Activated CD4-positive, alpha-beta memory T cell treated with anti-CD3 and anti-CD28 coated beads for 36 hours (primary cell): ENCODE results near the gene TSPAN14. TPM values are rescaled to one million over a fixed set of nuclear protein-coding genes. Genes with fewer than 3 reads are reported as not detected.

Source experiments
- CTCF ChIA-PET: fragments of 350-600 bp; sonication (Branson Sonifier 250); formaldehyde crosslinking; loops from one replicate; lab custom pipeline; 2021; ENCODE audit warnings: antibody characterized with exemption, inconsistent platforms; lab: Charles Lee
- POLR2A ChIA-PET: fragments of 350-600 bp; sonication (Branson Sonifier 250); formaldehyde crosslinking; loops from one replicate; lab custom pipeline; 2021; ENCODE audit warnings: antibody characterized with exemption; lab: Charles Lee
- DNase-seq: peaks from one replicate; pipeline ENCODE4 v3.0.0-alpha.2; 2020
- H3K27ac Mint-ChIP-seq: one replicate; pipeline ENCODE4 v1.8.0; 2021; ENCODE audit warnings: mixed read lengths
- H3K27me3 Mint-ChIP-seq: one replicate; pipeline ENCODE4 v1.8.0; 2021; ENCODE audit warnings: mixed read lengths
- H3K36me3 Mint-ChIP-seq: one replicate; pipeline ENCODE4 v1.8.0; 2021; ENCODE audit warnings: mixed read lengths
- H3K4me1 Mint-ChIP-seq: one replicate; pipeline ENCODE4 v1.8.0; 2021; ENCODE audit warnings: low read depth, mixed read lengths
- H3K4me3 Mint-ChIP-seq: one replicate; pipeline ENCODE4 v1.8.0; 2021; ENCODE audit warnings: mild to moderate bottlenecking, mixed read lengths
- H3K9me3 Mint-ChIP-seq: one replicate; pipeline ENCODE4 v1.8.0; 2021; ENCODE audit warnings: mixed read lengths
- intact Hi-C: fragments of 100-400 bp; cut with micrococcal nuclease; formaldehyde crosslinking; loops from one replicate; pipeline ENCODE4 v1.15.1; 2023
- total RNA-seq, 2 experiments: library from RNA; stranded (reverse); gene quantifications; one replicate each; pipeline ENCODE4 v1.2.3, GENCODE V29; 2021

Gene TSPAN14
- total RNA-seq, 2 experiments from 2014 or later = 48.9 to 51.8 TPM

GRCh38 chr10:80484243-80484642 is 30.1 kb downstream of the TSPAN14 start:
- POLR2A ChIA-PET = interaction anchor here (0.6 to 5.0 kb wide), 6 partner anchors 14 to 29 kb away, joined by 3 to 36 read pairs (median 14); partner anchors contain the start of gene TSPAN14

DNA sequence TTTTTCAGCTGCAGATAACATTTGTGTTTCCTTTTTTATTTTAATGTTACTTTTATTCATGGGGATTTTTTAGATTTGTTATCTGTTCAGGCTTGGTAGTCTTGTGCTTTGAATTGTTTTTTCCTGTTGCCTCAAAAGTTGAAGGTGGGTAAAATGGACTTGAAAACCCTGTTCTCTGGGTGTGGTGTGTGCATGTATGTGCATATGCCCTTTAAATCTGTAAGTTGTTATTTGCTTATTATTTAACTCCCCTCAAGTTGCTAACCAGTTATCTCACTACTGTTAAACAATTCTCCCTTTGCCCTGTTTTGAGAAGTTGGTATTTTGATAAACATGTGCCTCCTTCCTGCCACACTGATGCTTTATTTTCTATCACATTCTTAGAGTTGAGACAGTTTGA is 30.6 kb downstream of the TSPAN14 start:
- Mint-ChIP-seq H3K27ac (peak overlapping the region; percentile 89), H3K9me3 (peaks cover 3% of the 10 kb centered on the region), H3K4me3 (peak overlapping the region; percentile 40), H3K27me3 (no peaks in the 10 kb centered on the region), H3K36me3 (peaks cover 20% of the 10 kb centered on the region), H3K4me1 (peaks cover 87% of the 10 kb centered on the region)
- ChIA-PET POLR2A (interaction anchor here (0.6 to 5.0 kb wide), 7 partner anchors 12 to 29 kb away, joined by 3 to 36 read pairs (median 7); partner anchors contain the start of gene TSPAN14), CTCF (interaction anchor here (0.9 to 2.4 kb wide), 12 partner anchors 9 to 40 kb away, joined by 3 to 17 read pairs (median 4); no protein-coding TSS in a partner anchor)
- DNase-seq = no peak
- intact Hi-C loops = loop anchor here (1.0 to 10.0 kb wide), 5 partner anchors 9 to 410 kb away; partner anchors contain the start of gene TMEM254

More at GRCh38 chr10:80484243-80484642, 30.1 kb downstream of the TSPAN14 start:
- DNase-seq = peak; percentile 46
- CTCF ChIA-PET = interaction anchor here (0.7 to 2.4 kb wide), 13 partner anchors 9 to 413 kb away, joined by 3 to 17 read pairs (median 4); no protein-coding TSS in a partner anchor
- peaks cover 16% of the 10 kb centered on the region for H3K36me3 Mint-ChIP-seq
- peak overlapping the region; percentile 89 for H3K27ac Mint-ChIP-seq
- intact Hi-C loops = loop anchor here (10.0 kb wide), 1 partner anchor 409 kb away; the partner anchor contains the start of gene TMEM254
- peaks cover 3% of the 10 kb centered on the region for H3K9me3 Mint-ChIP-seq
- no peaks in the 10 kb centered on the region for H3K27me3 Mint-ChIP-seq
- H3K4me3 Mint-ChIP-seq = peak overlapping the region; percentile 7
- peaks cover 83% of the 10 kb centered on the region for H3K4me1 Mint-ChIP-seq

DNA sequence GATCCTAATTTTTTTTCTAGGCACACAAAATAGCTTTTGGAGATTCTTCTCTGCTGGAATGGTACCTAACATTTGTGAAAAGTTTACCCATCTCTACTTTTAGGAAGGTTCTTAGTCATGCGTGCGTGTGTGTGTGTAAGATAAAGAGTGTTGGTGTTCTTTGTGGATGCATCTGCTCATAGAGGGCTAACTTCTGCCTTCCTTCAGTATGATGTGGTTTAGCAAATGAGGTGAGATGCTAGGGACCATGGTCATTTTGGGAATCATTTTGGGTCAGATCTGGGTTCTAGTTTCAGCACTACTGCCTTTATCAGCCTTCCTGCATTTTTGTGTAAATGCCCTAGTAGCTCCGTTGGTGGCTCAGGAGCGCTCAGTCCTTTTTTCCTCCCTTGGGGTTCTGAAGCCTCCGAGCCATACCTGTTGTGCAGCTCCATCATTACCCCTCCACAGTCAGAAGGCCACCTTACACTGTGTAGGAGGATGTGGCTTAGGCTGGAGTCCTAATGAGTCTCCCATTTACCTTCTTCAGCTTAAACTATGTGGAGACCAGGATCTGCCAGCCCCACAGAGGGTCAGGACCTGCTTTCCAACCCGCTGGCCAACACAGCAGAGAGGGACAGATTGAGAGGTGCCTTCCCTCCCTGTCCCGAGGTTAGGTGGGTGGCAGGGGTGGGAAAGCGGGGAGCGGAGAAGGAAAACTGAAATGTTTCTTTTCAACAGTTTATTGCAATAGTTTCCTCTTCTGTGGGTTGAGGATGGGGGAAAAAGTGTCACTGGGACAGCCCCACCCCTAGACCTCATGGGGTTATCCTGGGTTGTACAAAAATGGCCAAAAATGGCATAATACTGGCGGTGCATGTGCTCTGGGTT is 31.2 kb downstream of the TSPAN14 start:
- Mint-ChIP-seq H3K36me3 (peaks cover 24% of the 10 kb centered on the region), H3K27me3 (no peaks in the 10 kb centered on the region), H3K4me1 (peaks cover 91% of the 10 kb centered on the region), H3K27ac (peak overlapping the region; percentile 89), H3K4me3 (peak overlapping the region; percentile 40), H3K9me3 (peaks cover under 1% of the 10 kb centered on the region)
- ChIA-PET CTCF (interaction anchor here (0.9 to 2.4 kb wide), 9 partner anchors 8 to 40 kb away, joined by 3 to 17 read pairs (median 4); no protein-coding TSS in a partner anchor), POLR2A (interaction anchor here (0.6 to 5.0 kb wide), 8 partner anchors 13 to 30 kb away, joined by 3 to 36 read pairs (median 6); partner anchors contain the start of gene TSPAN14)
- intact Hi-C loops = loop anchor here (1.0 to 10.0 kb wide), 5 partner anchors 8 to 411 kb away; partner anchors contain the start of gene TMEM254
- peak; percentile 44 for DNase-seq

- ChIA-PET POLR2A (interaction anchor here (1.8 to 5.0 kb wide), 5 partner anchors 13 to 31 kb away, joined by 4 to 36 read pairs (median 23); partner anchors contain the start of gene TSPAN14), CTCF (interaction anchor here (1.3 to 4.8 kb wide), 7 partner anchors 13 to 41 kb away, joined by 5 to 29 read pairs (median 10); no protein-coding TSS in a partner anchor)
- intact Hi-C loops = loop anchor here (1.0 to 10.0 kb wide), 5 partner anchors 7 to 411 kb away; partner anchors contain the start of gene TMEM254
- peak; percentile 63 for DNase-seq
- Mint-ChIP-seq H3K4me3 (peak overlapping the region; percentile 28), H3K36me3 (peaks cover 27% of the 10 kb centered on the region), H3K9me3 (no peaks in the 10 kb centered on the region), H3K4me1 (peaks cover 92% of the 10 kb centered on the region), H3K27ac (peak overlapping the region; percentile 89), H3K27me3 (no peaks in the 10 kb centered on the region)
These were observed 32.0 kb downstream of the TSPAN14 start for GRCh38 chr10:80485946-80486764.

GRCh38 chr10:80486785-80487420 is 32.8 kb downstream of the TSPAN14 start:
- Mint-ChIP-seq H3K4me3 (peak overlapping the region; percentile 28), H3K27ac (peak overlapping the region; percentile 89), H3K4me1 (peaks cover 93% of the 10 kb centered on the region), H3K27me3 (no peaks in the 10 kb centered on the region), H3K36me3 (peaks cover 28% of the 10 kb centered on the region), H3K9me3 (no peaks in the 10 kb centered on the region)
- POLR2A ChIA-PET = interaction anchor here (0.5 to 5.0 kb wide), 9 partner anchors 9 to 32 kb away, joined by 3 to 36 read pairs (median 4); partner anchors contain the start of gene TSPAN14
- intact Hi-C loops = loop anchor here (10.0 kb wide), 1 partner anchor 412 kb away; the partner anchor contains the start of gene TMEM254
- DNase-seq = no peak
- CTCF ChIA-PET = interaction anchor here (1.3 to 4.8 kb wide), 6 partner anchors 12 to 42 kb away, joined by 5 to 29 read pairs (median 12); no protein-coding TSS in a partner anchor

DNA sequence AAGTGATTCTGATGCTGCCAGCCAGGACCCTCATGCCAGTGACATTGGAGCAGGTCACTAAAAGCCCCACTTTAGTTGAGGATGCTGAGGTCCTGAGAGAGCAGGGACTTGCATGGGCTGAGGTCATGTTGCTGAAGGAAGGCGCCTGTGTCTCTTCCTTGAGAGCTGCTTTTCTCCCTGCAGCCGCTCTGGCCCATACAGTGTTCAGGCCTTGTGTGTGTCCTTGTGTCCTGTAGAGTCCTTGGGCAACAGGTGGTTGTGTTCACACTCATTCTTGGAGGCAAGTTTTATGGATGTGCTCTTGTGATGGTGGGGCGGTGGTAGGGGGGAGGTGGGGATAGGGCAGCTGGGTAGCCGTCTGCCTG is 33.3 kb downstream of the TSPAN14 start:
- intact Hi-C loops = loop anchor here (10.0 kb wide), 1 partner anchor 413 kb away; the partner anchor contains the start of gene TMEM254
- Mint-ChIP-seq H3K9me3 (no peaks in the 10 kb centered on the region), H3K4me3 (peak overlapping the region; percentile 59), H3K4me1 (peaks cover 96% of the 10 kb centered on the region), H3K27ac (peak overlapping the region; percentile 89), H3K27me3 (no peaks in the 10 kb centered on the region), H3K36me3 (peaks cover 31% of the 10 kb centered on the region)
- ChIA-PET CTCF (interaction anchor here (1.3 to 4.8 kb wide), 6 partner anchors 12 to 42 kb away, joined by 5 to 29 read pairs (median 12); no protein-coding TSS in a partner anchor), POLR2A (interaction anchor here (0.5 to 5.0 kb wide), 8 partner anchors 9 to 32 kb away, joined by 3 to 36 read pairs (median 12); partner anchors contain the start of gene TSPAN14)
- DNase-seq = no peak

DNA sequence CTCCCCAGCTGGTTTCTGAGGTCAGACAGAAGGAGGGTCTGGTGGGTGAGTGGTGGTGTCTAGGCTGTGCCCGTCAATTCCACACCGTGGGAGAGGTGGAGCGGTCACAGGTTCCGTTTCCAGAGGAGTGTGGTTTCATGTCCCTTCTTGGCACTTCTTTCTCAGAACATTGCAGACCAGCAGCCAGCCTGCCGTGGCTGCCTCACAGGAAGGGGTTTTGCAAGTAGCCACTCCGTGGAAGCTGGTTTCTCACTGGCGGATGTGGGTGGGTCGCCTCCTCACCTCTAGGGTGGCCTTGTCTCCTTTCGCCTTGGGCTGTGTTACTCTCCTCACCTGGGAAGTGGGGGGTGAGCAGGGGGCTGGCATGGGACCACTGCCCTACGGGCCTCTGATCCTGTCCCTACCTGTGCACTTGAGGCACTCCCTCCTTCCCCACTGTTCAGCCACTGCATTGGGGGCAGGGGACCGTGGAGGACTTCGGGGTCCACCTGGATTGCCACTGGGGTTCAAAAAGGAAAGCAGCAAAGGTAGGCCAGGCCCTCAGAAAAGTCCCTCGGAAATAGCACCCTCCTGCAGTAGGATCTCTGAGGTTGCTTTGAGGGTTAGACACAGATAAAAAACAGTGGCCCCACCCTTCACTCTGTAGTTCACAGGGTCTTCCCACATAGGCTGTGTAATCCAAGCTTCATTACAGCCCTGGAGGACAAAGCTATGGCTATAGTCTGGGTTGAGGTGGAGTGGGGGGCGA is 33.9 kb downstream of the TSPAN14 start:
- no peaks in the 10 kb centered on the region for H3K9me3 Mint-ChIP-seq
- H3K36me3 Mint-ChIP-seq = peaks cover 33% of the 10 kb centered on the region
- H3K4me1 Mint-ChIP-seq = peaks cover 99% of the 10 kb centered on the region
- peak overlapping the region; percentile 89 for H3K27ac Mint-ChIP-seq
- H3K27me3 Mint-ChIP-seq = no peaks in the 10 kb centered on the region
- CTCF ChIA-PET = interaction anchor here (0.9 to 4.8 kb wide), 7 partner anchors 11 to 43 kb away, joined by 3 to 29 read pairs (median 10); no protein-coding TSS in a partner anchor
- peak; percentile 80 for DNase-seq
- H3K4me3 Mint-ChIP-seq = peak overlapping the region; percentile 59
- intact Hi-C loops = loop anchor here (10.0 kb wide), 1 partner anchor 413 kb away; the partner anchor contains the start of gene TMEM254
- POLR2A ChIA-PET = interaction anchor here (0.5 to 5.0 kb wide), 8 partner anchors 10 to 32 kb away, joined by 3 to 36 read pairs (median 12); partner anchors contain the start of gene TSPAN14

DNA sequence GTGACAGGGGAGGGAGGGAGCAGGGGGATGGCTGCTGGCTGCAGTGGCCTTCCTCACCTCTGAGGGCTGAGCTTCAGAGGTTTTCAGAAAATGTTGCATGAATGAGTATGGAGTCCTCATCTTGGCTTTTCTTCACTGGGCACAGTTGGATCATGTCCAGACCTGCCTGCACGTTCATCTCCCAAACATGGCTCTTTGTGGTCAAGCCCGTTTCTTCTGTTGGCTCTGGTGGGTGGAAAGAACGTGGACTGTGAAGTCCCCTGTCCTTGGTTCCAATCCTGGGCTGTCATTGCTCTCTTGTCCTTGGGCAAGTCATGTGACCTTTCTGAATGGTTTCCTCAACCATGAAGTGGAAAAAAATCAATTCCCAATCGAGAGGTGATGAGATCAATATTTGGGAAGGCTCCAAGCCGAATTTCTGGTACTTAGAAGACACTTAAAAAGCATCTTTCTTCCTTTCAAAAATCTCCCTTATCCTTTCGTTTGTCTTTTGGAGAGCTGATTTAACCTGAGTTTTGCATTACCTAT is 34.5 kb downstream of the TSPAN14 start:
- no peak for DNase-seq
- Mint-ChIP-seq H3K27ac (peak overlapping the region; percentile 89), H3K27me3 (no peaks in the 10 kb centered on the region), H3K4me3 (no peak overlapping the region), H3K4me1 (peaks cover 99% of the 10 kb centered on the region), H3K9me3 (no peaks in the 10 kb centered on the region), H3K36me3 (peaks cover 35% of the 10 kb centered on the region)
- ChIA-PET CTCF (interaction anchor here (0.9 to 4.8 kb wide), 6 partner anchors 11 to 44 kb away, joined by 3 to 29 read pairs (median 7); no protein-coding TSS in a partner anchor), POLR2A (interaction anchor here (4.0 to 4.1 kb wide), 2 partner anchors 17 to 33 kb away, joined by 21 to 23 read pairs; partner anchors contain the start of gene TSPAN14)
- intact Hi-C loops = loop anchor here (10.0 kb wide), 1 partner anchor 414 kb away; the partner anchor contains the start of gene TMEM254

- Mint-ChIP-seq H3K36me3 (peaks cover 40% of the 10 kb centered on the region), H3K4me1 (peaks cover 100% of the 10 kb centered on the region), H3K4me3 (no peak overlapping the region), H3K9me3 (no peaks in the 10 kb centered on the region), H3K27ac (peak overlapping the region; percentile 89), H3K27me3 (no peaks in the 10 kb centered on the region)
- ChIA-PET CTCF (interaction anchor here (0.9 to 4.8 kb wide), 3 partner anchors 10 to 16 kb away, joined by 3 to 29 read pairs (median 4); no protein-coding TSS in a partner anchor), POLR2A (interaction anchor here (4.0 kb wide), 1 partner anchor 18 kb away, joined by 21 read pairs; no protein-coding TSS in a partner anchor)
- no peak for DNase-seq
- intact Hi-C loops = loop anchor here (10.0 kb wide), 1 partner anchor 415 kb away; the partner anchor contains the start of gene TMEM254
These were observed 35.4 kb downstream of the TSPAN14 start for GRCh38 chr10:80489371-80490112.
